ENCODE results near the gene MS4A3.
"Not testable (repeated sequence)": the region's sequence is repeated elsewhere in the genome, so short reads cannot be mapped to it uniquely, and the experiment has no call there.

DNA sequence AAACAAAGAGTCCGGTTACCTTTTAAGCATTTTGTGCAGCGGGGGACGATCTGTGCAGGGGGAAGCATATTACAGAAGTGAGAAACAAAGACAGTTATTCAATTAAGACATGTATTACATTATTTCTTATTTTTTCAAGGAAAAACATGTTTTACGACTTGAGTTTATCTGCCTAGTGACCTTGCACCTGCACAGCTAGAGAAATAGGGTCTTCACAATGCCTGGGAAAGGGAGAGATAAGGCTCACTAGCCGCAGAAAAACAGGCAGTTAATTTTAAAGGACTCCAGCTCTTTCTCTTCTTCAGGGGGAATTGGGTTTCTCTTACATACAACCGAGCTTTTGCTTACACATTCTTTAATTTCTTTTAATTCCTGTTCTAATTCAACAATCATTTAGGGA lies 15.2 kb downstream of the MS4A3 start:
- TF ChIP-seq, protein P1, sequence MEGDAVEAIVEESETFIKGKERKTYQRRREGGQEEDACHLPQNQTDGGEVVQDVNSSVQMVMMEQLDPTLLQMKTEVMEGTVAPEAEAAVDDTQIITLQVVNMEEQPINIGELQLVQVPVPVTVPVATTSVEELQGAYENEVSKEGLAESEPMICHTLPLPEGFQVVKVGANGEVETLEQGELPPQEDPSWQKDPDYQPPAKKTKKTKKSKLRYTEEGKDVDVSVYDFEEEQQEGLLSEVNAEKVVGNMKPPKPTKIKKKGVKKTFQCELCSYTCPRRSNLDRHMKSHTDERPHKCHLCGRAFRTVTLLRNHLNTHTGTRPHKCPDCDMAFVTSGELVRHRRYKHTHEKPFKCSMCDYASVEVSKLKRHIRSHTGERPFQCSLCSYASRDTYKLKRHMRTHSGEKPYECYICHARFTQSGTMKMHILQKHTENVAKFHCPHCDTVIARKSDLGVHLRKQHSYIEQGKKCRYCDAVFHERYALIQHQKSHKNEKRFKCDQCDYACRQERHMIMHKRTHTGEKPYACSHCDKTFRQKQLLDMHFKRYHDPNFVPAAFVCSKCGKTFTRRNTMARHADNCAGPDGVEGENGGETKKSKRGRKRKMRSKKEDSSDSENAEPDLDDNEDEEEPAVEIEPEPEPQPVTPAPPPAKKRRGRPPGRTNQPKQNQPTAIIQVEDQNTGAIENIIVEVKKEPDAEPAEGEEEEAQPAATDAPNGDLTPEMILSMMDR (IDR thresholded peaks at IDR 0.05; ENCODE audit: poor library complexity): not testable (repeated sequence)
- not testable (repeated sequence) for TF ChIP-seq EZH2 (IDR thresholded peaks at IDR 0.05; ENCODE audit: borderline replicate concordance); EZH2phosphoT487 (IDR thresholded peaks at IDR 0.05; ENCODE audit: low read depth, severe bottlenecking, unreplicated experiment)

All from hepatocyte (in vitro differentiated cells).